ENCODE data around the gene PPP4R1. TPM values are rescaled to one million over a fixed set of nuclear protein-coding genes. Genes with fewer than 3 reads are reported as not detected.

The PPP4R1 gene
- total and polyA plus RNA-seq, 7 donors, result 10.3 to 36.1 (median 27.8) TPM

- WGBS, 3 donors, result 72 to 73% (median 73%) methylated on average over 4 of the region's 4 CpGs
- H3K36me3 ChIP-seq (ENCODE audit: insufficient read depth in 1 of 2, low read depth in 1 of 2), result peaks cover 0 to 39% of the 10 kb centered on the region in 2 donors
- no peak overlapping the region for H3K4me3 ChIP-seq
- TF ChIP-seq CTCF (IDR thresholded peaks at IDR 0.05), result peak; percentile 86
- H3K9me3 ChIP-seq, result no peaks in the 10 kb centered on the region
- intact Hi-C loops (cut with DNase I), result loop anchor here (5.0 to 10.0 kb wide), 2 partner anchors 184 to 442 kb away; partner anchors contain the start of gene TWSG1 (in 1 of the 2)
- H3K27me3 ChIP-seq (ENCODE audit: insufficient read depth in 3 of 3, low read length in 2 of 3), result no peaks in the 10 kb centered on the region
- DNase-seq (no peak), ATAC-seq (peak; percentile 35 to 73 (median 49))
- no peak overlapping the region for H3K27ac ChIP-seq
- H3K4me1 ChIP-seq, result peaks cover 7% of the 10 kb centered on the region
Observed at GRCh38 chr18:9516437-9517064, 97.8 kb downstream of the PPP4R1 start.

- Histone ChIP-seq H3K27ac (no peak overlapping the region), H3K27me3 (ENCODE audit: insufficient read depth in 3 of 3, low read length in 2 of 3) (no peaks in the 10 kb centered on the region), H3K9me3 (no peaks in the 10 kb centered on the region), H3K4me1 (peaks cover 9% of the 10 kb centered on the region), H3K36me3 (ENCODE audit: insufficient read depth in 1 of 2, low read depth in 1 of 2) (peaks cover 0 to 39% of the 10 kb centered on the region in 2 donors), H3K4me3 (no peak overlapping the region)
- no peak for TF ChIP-seq CTCF (IDR thresholded peaks at IDR 0.05)
- intact Hi-C loops (cut with DNase I), result loop anchor here in 1 of 2 donors (5.0 to 10.0 kb wide), 2 partner anchors 37 to 439 kb away; partner anchors contain the start of gene RALBP1
- DNase-seq (no peak), ATAC-seq (no peak)
- 93 to 95% (median 94%) methylated on average over 6 of the region's 6 CpGs for WGBS, 3 donors
Observed at GRCh38 chr18:9513971-9514512, 100.3 kb downstream of the PPP4R1 start.

GRCh38 chr18:9508446-9509025, 105.8 kb downstream of the PPP4R1 start:
- DNase-seq (no peak), ATAC-seq (no peak)
- Histone ChIP-seq H3K9me3 (no peaks in the 10 kb centered on the region), H3K27me3 (ENCODE audit: insufficient read depth in 3 of 3, low read length in 2 of 3) (no peaks in the 10 kb centered on the region), H3K36me3 (ENCODE audit: insufficient read depth in 1 of 2, low read depth in 1 of 2) (peaks cover 0 to 7% of the 10 kb centered on the region in 2 donors), H3K4me3 (no peak overlapping the region), H3K4me1 (peaks cover 37% of the 10 kb centered on the region), H3K27ac (no peak overlapping the region)
- intact Hi-C loops (cut with DNase I), result no loop called here
- TF ChIP-seq CTCF (IDR thresholded peaks at IDR 0.05), result no peak
- WGBS, 3 donors, result 75 to 86% (median 75%) methylated on average over 2 of the region's 2 CpGs

- H3K36me3 ChIP-seq (ENCODE audit: insufficient read depth in 1 of 2, low read depth in 1 of 2), result no peaks in the 10 kb centered on the region
- no peak overlapping the region for H3K27ac ChIP-seq
- intact Hi-C loops (cut with DNase I), result no loop called here
- 68 to 83% (median 71%) methylated on average over 2 of the region's 2 CpGs for WGBS, 3 donors
- no peak for TF ChIP-seq CTCF (IDR thresholded peaks at IDR 0.05)
- no peak overlapping the region for H3K4me3 ChIP-seq
- no peaks in the 10 kb centered on the region for H3K27me3 ChIP-seq (ENCODE audit: insufficient read depth in 3 of 3, low read length in 2 of 3)
- peaks cover 4% of the 10 kb centered on the region for H3K9me3 ChIP-seq
- DNase-seq (no peak), ATAC-seq (no peak)
- H3K4me1 ChIP-seq, result peaks cover 37% of the 10 kb centered on the region
Observed at GRCh38 chr18:9507565-9508088, 106.7 kb downstream of the PPP4R1 start.

Data from psoas muscle (tissue), 8 donors.